H1 (cell line): ENCODE measurements around the gene SIMC1.

ENCODE experiments used
- BRCA1 ChIP-seq: IDR thresholded peaks from 2 replicates; pipeline ENCODE4 v1.6.1; 2012; ENCODE audit warnings: low read depth, low read length, improper control_type of control experiment
- CHD1 ChIP-seq: IDR thresholded peaks from 2 replicates; pipeline ENCODE4 v1.6.1; 2012; ENCODE audit warnings: low read depth, low read length, improper control_type of control experiment
- CHD2 ChIP-seq: IDR thresholded peaks from 2 replicates; pipeline ENCODE4 v1.6.1; 2012; ENCODE audit warnings: low read length, improper control_type of control experiment
- EGR1 ChIP-seq: IDR thresholded peaks from 2 replicates; pipeline ENCODE4 v1.6.1; 2011; ENCODE audit warnings: low read depth, low read length, borderline replicate concordance
- JUN ChIP-seq: IDR thresholded peaks from 2 replicates; pipeline ENCODE4 v1.6.1; 2011; ENCODE audit warnings: low read depth, mild to moderate bottlenecking, improper control_type of control experiment, low read length
- JUND ChIP-seq: IDR thresholded peaks from 2 replicates; pipeline ENCODE4 v1.6.1; 2011; ENCODE audit warnings: mild to moderate bottlenecking, improper control_type of control experiment, low read length
- NRF1 ChIP-seq: IDR thresholded peaks from 2 replicates; pipeline ENCODE4 v1.6.1; 2011; ENCODE audit warnings: mild to moderate bottlenecking, low read depth, low read length, improper control_type of control experiment
- POLR2A ChIP-seq, 2 experiments: IDR thresholded peaks; 1 replicate in 1 of 2; 2 replicates in 1 of 2; pipeline ENCODE4 v1.6.1; 2011; ENCODE audit warnings: low read depth in 2 of 2, low read length in 2 of 2, mild to moderate bottlenecking in 2 of 2; ENCODE audit errors: control extremely low read depth in 1 of 2
- POLR2AphosphoS5 ChIP-seq: IDR thresholded peaks from 2 replicates; pipeline ENCODE4 v1.6.1; 2011; ENCODE audit warnings: low read depth, low read length
- SIN3A ChIP-seq, 2 experiments: IDR thresholded peaks in 1 of 2; conservative IDR thresholded peaks in 1 of 2; 2 replicates each; pipeline ENCODE4 v1.6.1; 2011 to 2012; ENCODE audit warnings: low read length in 2 of 2, improper control_type of control experiment in 1 of 2, low read depth in 1 of 2, mild to moderate bottlenecking in 1 of 2
- SP2 ChIP-seq: IDR thresholded peaks from 2 replicates; pipeline ENCODE4 v1.6.1; 2012; ENCODE audit warnings: mild to moderate bottlenecking, low read length, inconsistent platforms
- TF ChIP-seq, protein P1 (sequence below), 3 experiments: IDR thresholded peaks; 1 replicate in 2 of 3; 2 replicates in 1 of 3; pipeline versions ENCODE4 v1.5.1 to v1.6.1; 2011; ENCODE audit warnings: low read length in 3 of 3, mild to moderate bottlenecking in 3 of 3, inconsistent platforms in 2 of 3, low read depth in 1 of 3, moderate library complexity in 1 of 3; ENCODE audit not compliant: insufficient read depth in 1 of 3; ENCODE audit errors: control extremely low read depth in 1 of 3
- TF ChIP-seq, protein P2 (sequence below): IDR thresholded peaks from 2 replicates; pipeline ENCODE4 v1.6.1; 2012; ENCODE audit warnings: inconsistent platforms
- TF ChIP-seq, protein P3 (sequence below): IDR thresholded peaks from 2 replicates; pipeline ENCODE4 v1.6.1; 2011; ENCODE audit warnings: low read length, improper control_type of control experiment

DNA sequence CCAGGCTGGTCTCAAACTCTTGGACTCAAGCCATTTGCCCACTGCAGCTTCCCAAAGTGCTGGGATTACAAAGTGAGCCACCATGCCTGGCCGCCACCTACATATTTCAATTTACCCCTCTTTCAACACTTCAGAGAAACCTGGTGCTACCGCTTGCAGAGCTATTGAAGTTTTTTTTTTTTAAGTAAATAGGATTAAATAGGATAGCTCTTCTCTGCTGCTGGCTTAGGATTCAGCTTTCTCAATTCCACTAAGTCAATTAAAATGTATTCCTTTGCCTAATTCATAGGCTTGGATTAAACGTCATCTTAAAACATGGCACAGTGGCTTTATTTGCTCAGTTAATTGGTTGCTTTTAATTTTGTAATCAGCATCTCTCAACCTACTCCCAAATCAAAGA is 82.4 kb downstream of the SIMC1 start:
- TF ChIP-seq BRCA1 (no peak), SP2 (no peak), POLR2AphosphoS5 (no peak), POLR2A (IDR thresholded peaks at IDR 0.05; ENCODE audit: control extremely low read depth in 1 of 2, low read depth in 2 of 2, low read length in 2 of 2) (no peak), NRF1 (no peak), EGR1 (no peak), CHD2 (no peak), CHD1 (no peak), SIN3A (conservative IDR thresholded peaks at IDR 0.05 in 1 of 2, IDR thresholded peaks at IDR 0.05 in 1 of 2; ENCODE audit: low read depth in 1 of 2, low read length in 2 of 2) (no peak), JUND (no peak), JUN (no peak)
- TF ChIP-seq, protein P1, sequence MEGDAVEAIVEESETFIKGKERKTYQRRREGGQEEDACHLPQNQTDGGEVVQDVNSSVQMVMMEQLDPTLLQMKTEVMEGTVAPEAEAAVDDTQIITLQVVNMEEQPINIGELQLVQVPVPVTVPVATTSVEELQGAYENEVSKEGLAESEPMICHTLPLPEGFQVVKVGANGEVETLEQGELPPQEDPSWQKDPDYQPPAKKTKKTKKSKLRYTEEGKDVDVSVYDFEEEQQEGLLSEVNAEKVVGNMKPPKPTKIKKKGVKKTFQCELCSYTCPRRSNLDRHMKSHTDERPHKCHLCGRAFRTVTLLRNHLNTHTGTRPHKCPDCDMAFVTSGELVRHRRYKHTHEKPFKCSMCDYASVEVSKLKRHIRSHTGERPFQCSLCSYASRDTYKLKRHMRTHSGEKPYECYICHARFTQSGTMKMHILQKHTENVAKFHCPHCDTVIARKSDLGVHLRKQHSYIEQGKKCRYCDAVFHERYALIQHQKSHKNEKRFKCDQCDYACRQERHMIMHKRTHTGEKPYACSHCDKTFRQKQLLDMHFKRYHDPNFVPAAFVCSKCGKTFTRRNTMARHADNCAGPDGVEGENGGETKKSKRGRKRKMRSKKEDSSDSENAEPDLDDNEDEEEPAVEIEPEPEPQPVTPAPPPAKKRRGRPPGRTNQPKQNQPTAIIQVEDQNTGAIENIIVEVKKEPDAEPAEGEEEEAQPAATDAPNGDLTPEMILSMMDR (IDR thresholded peaks at IDR 0.05; ENCODE audit: control extremely low read depth in 1 of 3, insufficient read depth in 1 of 3, low read depth in 1 of 3, low read length in 3 of 3) = no peak
- TF ChIP-seq, protein P2, sequence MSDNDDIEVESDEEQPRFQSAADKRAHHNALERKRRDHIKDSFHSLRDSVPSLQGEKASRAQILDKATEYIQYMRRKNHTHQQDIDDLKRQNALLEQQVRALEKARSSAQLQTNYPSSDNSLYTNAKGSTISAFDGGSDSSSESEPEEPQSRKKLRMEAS = no peak
- TF ChIP-seq, protein P3, sequence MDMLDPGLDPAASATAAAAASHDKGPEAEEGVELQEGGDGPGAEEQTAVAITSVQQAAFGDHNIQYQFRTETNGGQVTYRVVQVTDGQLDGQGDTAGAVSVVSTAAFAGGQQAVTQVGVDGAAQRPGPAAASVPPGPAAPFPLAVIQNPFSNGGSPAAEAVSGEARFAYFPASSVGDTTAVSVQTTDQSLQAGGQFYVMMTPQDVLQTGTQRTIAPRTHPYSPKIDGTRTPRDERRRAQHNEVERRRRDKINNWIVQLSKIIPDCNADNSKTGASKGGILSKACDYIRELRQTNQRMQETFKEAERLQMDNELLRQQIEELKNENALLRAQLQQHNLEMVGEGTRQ = no peak
